K562 (cell line): ENCODE measurements around the gene MGAT5.

Experiments
- CBFA2T3 ChIP-seq: fragments of 450-650 bp; IDR thresholded peaks from 2 replicates; pipeline ENCODE4 v1.6.1; 2017
- CTCF ChIP-seq, 3 experiments: IDR thresholded peaks in 2 of 3; conservative IDR thresholded peaks in 1 of 3; 2 replicates each; pipeline ENCODE4 v1.5.1; 2011 to 2012; ENCODE audit warnings: low read length in 3 of 3, mild to moderate bottlenecking in 3 of 3, control low read depth in 2 of 3, improper control_type of control experiment in 1 of 3, inconsistent platforms in 1 of 3, low read depth in 1 of 3, mixed read lengths in 1 of 3, moderate library complexity in 1 of 3; ENCODE audit not compliant: insufficient read depth in 2 of 3
- ZBTB43 ChIP-seq: sonication (generic); formaldehyde crosslinking; IDR thresholded peaks from 2 replicates; pipeline ENCODE4 v1.8.0; 2023; ENCODE audit warnings: mild to moderate bottlenecking, missing genetic modification reagents
- ZNF184 ChIP-seq: sonication (generic); formaldehyde crosslinking; IDR thresholded peaks from 2 replicates; pipeline ENCODE4 v1.5.0; 2020; ENCODE audit warnings: missing genetic modification reagents

GRCh38 chr2:134337631-134338030 is 83.8 kb downstream of the MGAT5 start:
- TF ChIP-seq ZBTB43 (CRISPR knock-in tag) (no peak), ZNF184 (no peak), CTCF (IDR thresholded peaks at IDR 0.05 in 2 of 3, conservative IDR thresholded peaks at IDR 0.05 in 1 of 3; ENCODE audit: insufficient read depth in 2 of 3, low read depth in 1 of 3, low read length in 3 of 3) (no peak), CBFA2T3 (no peak)
